GM18526 (cell line): ENCODE data around the gene RER1.

Experiments
- POLR2A ChIP-seq: IDR thresholded peaks from 3 replicates; pipeline ENCODE4 v1.6.1; 2011; ENCODE audit not compliant: insufficient read length; ENCODE audit errors: extremely low read depth

Gene RER1

DNA sequence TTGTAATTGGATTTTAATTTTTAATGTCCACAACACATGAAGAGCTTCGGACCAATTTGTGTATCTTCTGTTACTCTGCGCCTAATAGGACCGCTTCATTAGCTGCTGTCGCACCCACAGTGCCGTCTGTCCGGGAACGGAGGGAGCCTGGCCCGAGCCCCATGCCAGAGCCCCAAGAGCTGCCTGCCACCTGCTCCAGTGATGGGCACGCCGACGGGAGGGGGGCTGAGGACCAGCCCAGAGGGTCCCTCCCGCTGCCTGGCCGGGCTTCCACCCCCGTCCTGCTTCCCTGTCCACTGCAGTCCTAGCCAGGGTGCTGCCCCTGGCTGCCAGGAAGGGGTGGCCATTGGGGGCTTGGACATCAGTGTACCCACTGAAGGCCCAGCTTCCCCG lies 54.2 kb downstream of the RER1 start:
- TF ChIP-seq POLR2A = no peak

DNA sequence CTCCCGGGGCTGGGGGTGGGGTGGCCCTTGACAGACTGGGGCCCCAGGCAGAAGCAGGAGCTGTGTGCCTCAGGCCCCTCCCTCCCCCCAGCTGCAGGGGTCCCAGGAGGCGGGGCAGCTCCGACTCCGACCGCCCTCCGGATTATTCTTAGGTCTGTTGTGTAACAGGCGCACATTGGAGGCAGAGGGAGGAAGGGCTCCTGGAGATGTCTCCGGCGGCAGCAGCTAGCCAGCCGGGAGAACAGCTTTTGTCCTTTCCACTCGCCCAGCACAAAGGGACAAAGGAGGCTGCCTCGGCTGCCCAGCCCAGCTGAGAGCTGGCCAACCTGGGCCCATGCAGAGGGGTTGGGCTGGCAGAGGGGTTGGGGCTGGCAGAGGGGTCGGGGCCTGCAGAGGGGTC lies 54.8 kb downstream of the RER1 start:
- no peak for TF ChIP-seq POLR2A

DNA sequence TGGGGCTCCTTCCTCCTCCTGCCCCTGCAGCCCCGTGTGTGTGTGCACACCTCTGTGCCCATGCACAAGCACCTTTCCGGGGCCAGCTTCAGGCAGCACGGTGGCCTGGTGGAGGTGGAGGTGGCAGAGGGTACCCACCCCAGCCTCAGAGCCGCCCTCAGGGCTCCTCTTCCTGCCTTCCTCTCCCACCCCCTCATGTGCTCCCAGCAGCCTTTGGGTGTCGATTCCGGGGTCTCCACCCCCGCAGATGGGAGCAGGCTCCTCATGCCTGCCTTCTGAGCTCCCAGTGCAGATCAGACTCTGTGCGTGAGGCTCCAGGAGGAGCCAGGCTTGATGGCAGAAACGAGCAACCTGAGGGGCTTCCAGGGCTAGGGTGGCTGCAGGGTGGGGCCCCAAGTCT lies 55.2 kb downstream of the RER1 start:
- TF ChIP-seq POLR2A = no peak

- no peak for TF ChIP-seq POLR2A
These were observed 55.8 kb downstream of the RER1 start for GRCh38 chr1:2447276-2448097.

DNA sequence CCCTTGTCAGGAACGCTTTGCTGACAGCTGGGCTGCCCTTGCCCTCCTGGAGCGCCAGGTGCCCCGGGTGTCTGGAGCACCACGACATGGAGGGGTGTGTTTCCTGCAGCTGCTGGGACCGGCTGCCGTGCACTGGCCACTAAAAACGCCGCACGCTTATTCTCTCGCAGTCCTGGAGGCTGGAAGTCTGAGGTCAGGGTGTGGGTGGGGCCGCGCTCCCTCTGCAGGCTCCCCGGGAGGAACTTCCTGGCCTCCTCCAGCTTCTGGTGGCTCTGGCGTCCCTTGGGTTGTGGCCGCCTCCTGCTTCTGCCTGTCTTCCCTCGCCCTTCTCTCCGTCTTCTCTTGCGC lies 56.4 kb downstream of the RER1 start:
- no peak for TF ChIP-seq POLR2A

DNA sequence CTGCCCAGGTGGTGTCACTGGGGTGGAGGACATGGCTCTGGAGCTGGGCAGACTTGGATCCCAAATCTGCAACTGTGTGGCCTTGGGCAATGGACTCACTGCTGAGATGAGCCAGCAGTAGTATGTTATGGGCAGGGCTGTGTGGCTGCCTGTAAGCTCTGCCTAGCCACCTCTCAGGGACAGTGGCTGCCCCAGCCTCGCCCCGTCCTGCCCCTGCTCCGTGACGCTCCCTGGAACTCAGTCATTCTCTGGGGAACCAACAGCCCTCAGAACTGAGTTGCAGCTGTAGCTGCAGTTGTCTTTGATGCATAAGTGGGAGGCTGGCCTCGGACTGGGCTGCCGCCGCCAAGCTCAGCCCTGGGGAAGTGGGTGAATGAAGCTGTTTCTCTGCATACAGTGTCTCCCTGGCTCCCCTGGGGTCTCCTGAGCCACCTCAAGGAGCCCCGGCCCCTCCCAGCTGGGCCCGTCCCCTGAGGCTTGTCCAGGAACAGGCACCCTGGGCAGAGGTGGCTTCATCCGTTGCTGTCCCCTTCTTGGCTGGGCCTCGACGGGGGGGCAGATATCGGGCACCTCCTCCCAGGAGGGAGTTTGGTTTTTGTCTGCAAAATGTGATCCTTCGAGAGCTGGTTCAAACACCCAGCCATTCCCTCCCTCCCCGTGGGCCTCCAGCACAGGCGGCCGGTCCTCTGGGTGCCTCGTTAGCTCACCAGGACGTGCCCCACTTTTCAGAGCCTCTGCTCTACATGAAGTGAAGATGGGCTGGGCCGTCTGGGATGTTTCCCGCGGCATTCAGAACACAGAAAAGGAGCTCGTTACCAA lies 58.2 kb downstream of the RER1 start:
- no peak for TF ChIP-seq POLR2A

- TF ChIP-seq POLR2A = no peak
These were observed 60.1 kb downstream of the RER1 start for GRCh38 chr1:2451741-2452140.

DNA sequence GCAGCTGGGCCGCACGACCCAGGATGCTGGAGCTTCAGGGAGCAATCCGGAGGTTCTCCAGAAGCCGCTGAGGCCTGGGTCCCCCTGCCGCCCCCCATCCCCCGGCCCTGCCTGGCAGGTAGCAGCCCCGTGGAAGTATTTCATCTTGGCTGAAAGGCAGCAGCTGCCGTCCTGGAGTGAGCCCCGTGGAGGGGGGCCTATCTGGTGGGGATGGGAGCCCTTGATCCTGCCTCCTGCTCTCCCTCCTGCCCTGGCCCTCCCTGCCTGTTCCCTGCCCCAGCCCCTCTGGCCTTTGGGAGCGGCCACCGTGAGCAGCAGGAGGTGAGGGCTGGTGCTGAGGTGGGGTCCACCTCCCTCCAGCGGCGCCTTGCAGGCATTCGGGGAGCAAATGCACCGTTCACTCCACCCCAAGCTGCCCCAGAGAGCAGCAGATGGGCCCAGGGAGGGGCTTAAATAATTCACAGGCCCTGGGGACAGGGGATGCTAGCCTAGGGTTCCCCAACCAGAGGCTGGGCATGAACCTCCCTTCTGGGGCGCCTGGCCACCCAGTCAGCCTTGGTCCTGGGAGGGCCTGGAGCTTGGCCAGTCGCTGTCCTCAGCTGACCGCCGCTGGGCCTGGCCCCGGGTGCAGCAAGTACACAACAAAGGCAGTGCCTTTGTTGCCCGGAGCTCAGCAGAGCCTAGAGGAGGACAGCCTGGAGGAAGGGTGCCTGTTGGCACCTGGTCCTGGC lies 60.7 kb downstream of the RER1 start:
- no peak for TF ChIP-seq POLR2A

- no peak for TF ChIP-seq POLR2A
These were observed 61.3 kb downstream of the RER1 start for GRCh38 chr1:2452932-2453315.

- no peak for TF ChIP-seq POLR2A
These were observed 62.6 kb downstream of the RER1 start for GRCh38 chr1:2454227-2454626.
